ENCODE results near the gene CSNK1D.

Gene CSNK1D

DNA sequence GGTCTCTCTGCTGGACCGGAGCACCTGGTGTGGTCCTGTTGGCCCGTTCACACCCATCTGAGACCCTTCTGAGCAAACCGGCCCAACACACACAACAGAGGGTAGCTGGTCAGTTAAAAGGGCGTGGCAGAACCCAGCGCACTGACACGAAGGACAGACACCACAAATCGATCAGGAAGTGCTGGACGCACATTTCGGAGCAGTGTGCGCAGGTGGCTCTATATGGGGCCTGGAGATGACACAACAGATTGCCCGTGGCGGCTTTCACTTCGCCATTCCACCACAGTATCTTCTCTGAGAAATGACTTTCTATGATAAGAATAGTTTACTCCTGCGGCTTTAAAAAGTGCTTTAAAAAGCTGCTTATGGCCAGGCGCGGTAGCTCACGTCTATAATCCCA, 73.4 kb downstream of the CSNK1D start:
- TF ChIP-seq POLR2AphosphoS5 (IDR thresholded peaks at IDR 0.05; ENCODE audit: low read depth, low read length) (no peak), FOXP2 (optimal IDR thresholded peaks at IDR 0.05; ENCODE audit: borderline replicate concordance, extremely low read depth, extremely low read length, insufficient read depth) (no peak), SIN3A (IDR thresholded peaks at IDR 0.05; ENCODE audit: borderline replicate concordance, insufficient read depth, low read length) (no peak)
- TF ChIP-seq, protein P1, sequence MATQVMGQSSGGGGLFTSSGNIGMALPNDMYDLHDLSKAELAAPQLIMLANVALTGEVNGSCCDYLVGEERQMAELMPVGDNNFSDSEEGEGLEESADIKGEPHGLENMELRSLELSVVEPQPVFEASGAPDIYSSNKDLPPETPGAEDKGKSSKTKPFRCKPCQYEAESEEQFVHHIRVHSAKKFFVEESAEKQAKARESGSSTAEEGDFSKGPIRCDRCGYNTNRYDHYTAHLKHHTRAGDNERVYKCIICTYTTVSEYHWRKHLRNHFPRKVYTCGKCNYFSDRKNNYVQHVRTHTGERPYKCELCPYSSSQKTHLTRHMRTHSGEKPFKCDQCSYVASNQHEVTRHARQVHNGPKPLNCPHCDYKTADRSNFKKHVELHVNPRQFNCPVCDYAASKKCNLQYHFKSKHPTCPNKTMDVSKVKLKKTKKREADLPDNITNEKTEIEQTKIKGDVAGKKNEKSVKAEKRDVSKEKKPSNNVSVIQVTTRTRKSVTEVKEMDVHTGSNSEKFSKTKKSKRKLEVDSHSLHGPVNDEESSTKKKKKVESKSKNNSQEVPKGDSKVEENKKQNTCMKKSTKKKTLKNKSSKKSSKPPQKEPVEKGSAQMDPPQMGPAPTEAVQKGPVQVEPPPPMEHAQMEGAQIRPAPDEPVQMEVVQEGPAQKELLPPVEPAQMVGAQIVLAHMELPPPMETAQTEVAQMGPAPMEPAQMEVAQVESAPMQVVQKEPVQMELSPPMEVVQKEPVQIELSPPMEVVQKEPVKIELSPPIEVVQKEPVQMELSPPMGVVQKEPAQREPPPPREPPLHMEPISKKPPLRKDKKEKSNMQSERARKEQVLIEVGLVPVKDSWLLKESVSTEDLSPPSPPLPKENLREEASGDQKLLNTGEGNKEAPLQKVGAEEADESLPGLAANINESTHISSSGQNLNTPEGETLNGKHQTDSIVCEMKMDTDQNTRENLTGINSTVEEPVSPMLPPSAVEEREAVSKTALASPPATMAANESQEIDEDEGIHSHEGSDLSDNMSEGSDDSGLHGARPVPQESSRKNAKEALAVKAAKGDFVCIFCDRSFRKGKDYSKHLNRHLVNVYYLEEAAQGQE (IDR thresholded peaks at IDR 0.05; ENCODE audit: insufficient read depth in 1 of 2, low read depth in 2 of 2, low read length in 2 of 2) = no peak

DNA sequence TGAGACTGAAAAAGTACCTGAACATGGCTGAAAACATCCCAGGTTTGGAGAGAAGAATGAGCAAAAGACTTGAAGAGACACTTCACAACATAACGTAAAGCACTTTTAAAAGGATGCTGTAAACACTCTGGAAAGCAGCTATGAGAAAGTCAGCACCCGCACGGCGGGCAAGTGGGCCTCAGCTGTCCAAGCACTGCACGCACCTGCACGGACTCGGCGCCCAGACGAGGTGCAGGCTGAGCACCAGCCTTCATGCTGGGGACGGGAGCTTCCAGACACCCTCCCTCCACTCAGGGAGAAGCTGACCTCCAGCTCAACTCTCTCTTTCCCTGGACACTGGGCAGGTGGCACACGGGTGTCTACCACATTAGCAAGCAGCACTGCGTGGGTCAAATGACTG, 74.0 kb downstream of the CSNK1D start:
- TF ChIP-seq SIN3A (IDR thresholded peaks at IDR 0.05; ENCODE audit: borderline replicate concordance, insufficient read depth, low read length) = no peak

DNA sequence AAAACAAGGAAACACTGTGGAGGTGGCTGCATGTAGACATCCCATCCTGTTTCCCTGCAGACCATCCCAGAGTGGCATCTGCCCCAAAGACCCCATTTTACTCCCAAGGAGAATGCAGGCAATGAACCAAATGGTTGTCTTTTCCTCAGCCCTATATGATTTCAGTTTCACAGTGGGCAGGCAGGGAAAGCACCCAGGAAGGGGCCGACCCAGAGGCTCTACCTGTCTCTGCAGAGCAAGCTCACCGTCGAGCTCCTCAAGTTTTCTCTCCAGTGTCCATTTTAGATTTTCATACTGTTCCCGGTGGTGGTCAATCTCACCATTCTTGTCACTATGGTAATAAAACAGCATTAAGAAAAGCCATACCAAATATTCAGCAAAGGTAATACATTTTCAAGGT, 75.4 kb downstream of the CSNK1D start:
- TF ChIP-seq TAF1 (IDR thresholded peaks at IDR 0.05; ENCODE audit: borderline replicate concordance, insufficient read depth, low read length) (no peak), POLR2AphosphoS5 (IDR thresholded peaks at IDR 0.05; ENCODE audit: low read depth, low read length) (no peak), FOXP2 (optimal IDR thresholded peaks at IDR 0.05; ENCODE audit: borderline replicate concordance, extremely low read depth, extremely low read length, insufficient read depth) (no peak), SIN3A (IDR thresholded peaks at IDR 0.05; ENCODE audit: borderline replicate concordance, insufficient read depth, low read length) (no peak)
- TF ChIP-seq, protein P1 (IDR thresholded peaks at IDR 0.05; ENCODE audit: insufficient read depth in 1 of 2, low read depth in 2 of 2, low read length in 2 of 2) = no peak

DNA sequence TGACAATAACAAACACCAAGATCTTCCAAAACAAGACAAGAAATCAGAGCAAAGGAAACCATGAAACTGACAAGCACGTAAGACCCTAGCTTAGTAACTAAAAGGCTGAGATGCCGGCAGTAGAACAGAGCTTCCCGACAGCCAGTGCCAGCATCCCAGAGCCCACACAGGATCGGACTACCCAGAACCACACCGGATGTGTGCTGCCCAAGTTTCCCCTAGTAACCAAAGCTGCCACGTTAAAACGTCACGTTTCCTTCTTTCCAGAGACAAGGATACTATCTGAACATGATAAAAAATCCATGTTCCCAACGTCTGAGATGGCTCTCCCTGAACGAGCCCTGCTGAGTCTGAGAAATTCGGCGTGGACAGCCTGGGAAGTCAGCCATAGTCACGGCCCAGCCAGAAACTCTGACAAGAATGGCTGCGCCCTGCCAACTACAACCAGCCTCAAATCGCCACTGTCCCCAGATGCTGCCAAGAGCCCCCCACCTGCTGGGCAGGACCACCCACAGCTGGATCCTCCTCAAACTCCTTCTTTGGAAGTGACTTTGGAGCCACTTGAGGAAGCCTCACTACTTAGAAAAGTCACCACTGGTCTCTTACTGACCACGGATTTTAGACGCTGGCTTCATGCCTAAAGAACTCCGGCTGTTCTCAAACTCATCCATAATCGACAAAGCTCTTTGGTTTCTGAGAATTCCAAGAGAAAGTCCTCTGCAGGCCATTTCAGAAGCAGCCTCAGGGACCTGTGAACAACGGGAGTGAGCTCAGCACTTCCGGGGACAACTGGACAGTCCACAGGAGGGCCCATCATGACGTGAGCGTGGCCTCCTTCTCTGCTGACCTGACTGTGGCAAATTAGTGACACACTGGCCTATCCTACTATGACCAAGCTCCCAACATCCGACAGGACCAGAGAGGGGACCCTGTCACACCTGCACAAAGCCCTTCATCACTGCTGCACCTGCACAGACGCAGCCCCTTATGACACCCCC, 77.5 kb downstream of the CSNK1D start:
- TF ChIP-seq FOXP2 (optimal IDR thresholded peaks at IDR 0.05; ENCODE audit: borderline replicate concordance, extremely low read depth, extremely low read length, insufficient read depth) = no peak
- no peak for TF ChIP-seq POLR2AphosphoS5 (IDR thresholded peaks at IDR 0.05; ENCODE audit: low read depth, low read length)
- no peak for TF ChIP-seq SIN3A (IDR thresholded peaks at IDR 0.05; ENCODE audit: borderline replicate concordance, insufficient read depth, low read length)
- TF ChIP-seq TAF1 (IDR thresholded peaks at IDR 0.05; ENCODE audit: borderline replicate concordance, insufficient read depth, low read length) = no peak
- TF ChIP-seq, protein P1 (IDR thresholded peaks at IDR 0.05; ENCODE audit: insufficient read depth in 1 of 2, low read depth in 2 of 2, low read length in 2 of 2) = no peak

DNA sequence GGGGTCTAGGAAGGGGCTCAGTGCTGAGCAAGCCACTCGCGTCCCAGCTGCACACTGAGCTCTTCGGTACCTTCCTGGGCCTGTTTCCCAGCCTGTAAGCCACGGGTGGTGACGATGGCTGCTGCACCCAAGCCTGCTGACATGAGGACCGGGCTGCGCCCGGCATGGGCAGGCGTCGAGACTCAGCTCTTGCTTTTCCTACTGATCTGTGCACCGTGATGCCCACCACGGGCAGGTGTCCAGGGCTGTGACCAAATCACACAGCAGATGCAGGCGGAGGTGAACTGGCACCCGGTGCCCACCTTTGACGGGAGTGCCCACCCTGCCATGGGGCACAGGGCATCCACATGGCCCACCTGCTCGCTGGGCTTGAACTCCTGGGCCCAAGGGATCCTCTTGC, 78.7 kb downstream of the CSNK1D start:
- no peak for TF ChIP-seq TAF1 (IDR thresholded peaks at IDR 0.05; ENCODE audit: borderline replicate concordance, insufficient read depth, low read length)
- TF ChIP-seq SIN3A (IDR thresholded peaks at IDR 0.05; ENCODE audit: borderline replicate concordance, insufficient read depth, low read length) = no peak
- TF ChIP-seq, protein P1 (IDR thresholded peaks at IDR 0.05; ENCODE audit: insufficient read depth in 1 of 2, low read depth in 2 of 2, low read length in 2 of 2) = no peak
- TF ChIP-seq FOXP2 (optimal IDR thresholded peaks at IDR 0.05; ENCODE audit: borderline replicate concordance, extremely low read depth, extremely low read length, insufficient read depth) = no peak
- TF ChIP-seq POLR2AphosphoS5 (IDR thresholded peaks at IDR 0.05; ENCODE audit: low read depth, low read length) = no peak

Data from PFSK-1 (cell line).